SIG-M5 treated with dmso at 0.1 percent for 504 hours (cell line): ENCODE data around the gene PTGER2.

ENCODE experiments used
- DNase-seq: peaks from one replicate; lab custom pipeline; 2025; ENCODE audit not compliant: unreplicated experiment; lab: John Stamatoyannopoulos, UW

PTGER2 gene

GRCh38 chr14:52313903-52314594 lies at the start of gene PTGER2:
TSS of gene PTGER2 (plus strand) at chr14:52314312. CDS start at chr14:52314549, 237 bp downstream.
- peak; percentile 82 for DNase-seq

- no peak for DNase-seq
Measured at GRCh38 chr14:52265253-52265652, 48.9 kb upstream of the PTGER2 start.

DNA sequence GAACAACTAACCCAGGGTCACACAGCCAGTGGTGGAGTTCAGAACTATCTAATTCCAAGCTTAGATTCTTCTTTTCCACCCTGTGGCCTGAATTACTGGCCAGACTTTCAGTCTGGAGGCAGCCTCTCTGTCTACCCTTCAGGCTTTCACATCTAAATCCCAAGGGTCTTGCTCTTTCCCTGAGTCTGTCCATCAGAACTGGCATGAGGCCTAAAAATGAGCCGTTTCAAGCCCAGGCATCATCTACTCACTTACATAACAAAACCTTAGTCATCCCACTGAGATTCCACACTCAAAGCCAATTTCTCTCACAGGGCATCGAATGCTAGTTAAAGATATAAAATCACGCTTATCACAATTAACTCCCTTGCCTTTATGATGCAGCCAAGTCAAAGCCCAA lies 47.9 kb upstream of the PTGER2 start:
- no peak for DNase-seq

DNA sequence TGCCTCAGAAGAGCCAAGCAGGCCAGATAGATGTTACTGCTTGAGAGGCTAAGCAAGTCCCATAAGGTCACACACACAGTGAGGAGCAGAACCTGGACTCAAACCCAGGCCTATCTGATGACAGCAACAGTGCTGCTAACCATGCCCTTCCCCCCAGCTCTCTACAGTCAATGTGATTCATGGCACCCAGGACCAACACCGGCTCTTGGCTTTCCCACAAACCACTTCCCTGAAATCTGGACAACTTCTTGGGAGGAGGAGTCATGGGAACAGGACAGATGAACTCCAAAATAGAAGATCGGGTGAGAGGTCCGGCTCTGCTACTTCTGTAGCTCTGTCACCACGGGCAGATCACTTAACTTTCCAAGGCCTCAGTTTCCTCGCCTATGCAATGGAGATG lies 47.3 kb upstream of the PTGER2 start:
- no peak for DNase-seq

DNA sequence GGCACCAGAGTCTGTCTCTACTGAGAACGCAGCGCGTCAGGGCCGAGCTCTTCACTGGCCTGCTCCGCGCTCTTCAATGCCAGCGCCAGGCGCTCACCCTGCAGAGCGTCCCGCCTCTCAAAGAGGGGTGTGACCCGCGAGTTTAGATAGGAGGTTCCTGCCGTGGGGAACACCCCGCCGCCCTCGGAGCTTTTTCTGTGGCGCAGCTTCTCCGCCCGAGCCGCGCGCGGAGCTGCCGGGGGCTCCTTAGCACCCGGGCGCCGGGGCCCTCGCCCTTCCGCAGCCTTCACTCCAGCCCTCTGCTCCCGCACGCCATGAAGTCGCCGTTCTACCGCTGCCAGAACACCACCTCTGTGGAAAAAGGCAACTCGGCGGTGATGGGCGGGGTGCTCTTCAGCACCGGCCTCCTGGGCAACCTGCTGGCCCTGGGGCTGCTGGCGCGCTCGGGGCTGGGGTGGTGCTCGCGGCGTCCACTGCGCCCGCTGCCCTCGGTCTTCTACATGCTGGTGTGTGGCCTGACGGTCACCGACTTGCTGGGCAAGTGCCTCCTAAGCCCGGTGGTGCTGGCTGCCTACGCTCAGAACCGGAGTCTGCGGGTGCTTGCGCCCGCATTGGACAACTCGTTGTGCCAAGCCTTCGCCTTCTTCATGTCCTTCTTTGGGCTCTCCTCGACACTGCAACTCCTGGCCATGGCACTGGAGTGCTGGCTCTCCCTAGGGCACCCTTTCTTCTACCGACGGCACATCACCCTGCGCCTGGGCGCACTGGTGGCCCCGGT lies 46.4 kb upstream of the PTGER2 start, which contains the start of gene PTGDR:
PTGDR (plus strand) TSS at position 198 of the 778 bp plus-strand sequence; CDS start at position 315, 117 bp downstream.
- DNase-seq: no peak

DNA sequence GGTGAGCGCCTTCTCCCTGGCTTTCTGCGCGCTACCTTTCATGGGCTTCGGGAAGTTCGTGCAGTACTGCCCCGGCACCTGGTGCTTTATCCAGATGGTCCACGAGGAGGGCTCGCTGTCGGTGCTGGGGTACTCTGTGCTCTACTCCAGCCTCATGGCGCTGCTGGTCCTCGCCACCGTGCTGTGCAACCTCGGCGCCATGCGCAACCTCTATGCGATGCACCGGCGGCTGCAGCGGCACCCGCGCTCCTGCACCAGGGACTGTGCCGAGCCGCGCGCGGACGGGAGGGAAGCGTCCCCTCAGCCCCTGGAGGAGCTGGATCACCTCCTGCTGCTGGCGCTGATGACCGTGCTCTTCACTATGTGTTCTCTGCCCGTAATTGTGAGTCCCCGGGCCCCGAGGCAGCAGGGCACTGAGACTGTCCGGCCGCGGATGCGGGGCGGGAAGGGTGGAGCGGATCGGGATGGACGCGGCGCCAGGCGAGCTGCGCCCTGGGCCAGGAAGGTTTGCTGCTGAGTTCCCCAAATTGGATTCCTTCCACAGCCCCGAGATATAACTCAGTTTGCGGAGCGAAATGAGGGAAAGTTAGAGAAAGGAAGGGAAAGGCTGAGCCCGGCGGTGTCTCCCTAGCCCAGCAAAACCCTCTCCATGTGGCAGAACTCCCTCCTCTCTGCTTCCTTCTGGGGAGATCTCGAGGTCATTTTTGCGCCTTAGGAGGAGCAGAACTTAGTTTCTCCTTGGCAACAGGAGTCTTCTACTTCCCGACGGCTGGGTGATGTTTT lies 45.6 kb upstream of the PTGER2 start:
- DNase-seq: no peak

- no peak for DNase-seq
Measured at GRCh38 chr14:52269100-52269499, 45.0 kb upstream of the PTGER2 start.

GRCh38 chr14:52269982-52270381 lies 44.1 kb upstream of the PTGER2 start:
- DNase-seq: no peak

GRCh38 chr14:52271538-52271937 lies 42.6 kb upstream of the PTGER2 start:
- no peak for DNase-seq

DNA sequence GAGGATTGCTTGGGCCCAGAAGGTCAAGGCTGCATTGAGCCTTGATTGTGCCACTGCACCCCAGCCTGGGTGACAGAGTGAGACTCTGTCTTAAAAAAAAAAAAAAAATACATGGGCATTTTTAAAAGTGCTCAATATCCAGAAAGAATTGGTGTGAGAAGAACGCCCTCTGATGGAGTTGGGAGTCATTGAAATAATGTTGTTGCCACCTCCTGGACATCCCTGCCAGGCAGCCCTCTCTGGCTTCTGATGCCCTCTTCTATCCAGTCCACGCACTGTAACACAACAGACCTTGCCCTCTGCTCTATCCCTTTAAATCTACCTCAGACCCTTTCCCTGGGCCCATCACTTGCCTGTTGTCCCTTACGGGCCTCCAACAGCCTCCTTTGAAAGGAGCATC lies 41.7 kb upstream of the PTGER2 start:
- DNase-seq: peak; percentile 15

DNA sequence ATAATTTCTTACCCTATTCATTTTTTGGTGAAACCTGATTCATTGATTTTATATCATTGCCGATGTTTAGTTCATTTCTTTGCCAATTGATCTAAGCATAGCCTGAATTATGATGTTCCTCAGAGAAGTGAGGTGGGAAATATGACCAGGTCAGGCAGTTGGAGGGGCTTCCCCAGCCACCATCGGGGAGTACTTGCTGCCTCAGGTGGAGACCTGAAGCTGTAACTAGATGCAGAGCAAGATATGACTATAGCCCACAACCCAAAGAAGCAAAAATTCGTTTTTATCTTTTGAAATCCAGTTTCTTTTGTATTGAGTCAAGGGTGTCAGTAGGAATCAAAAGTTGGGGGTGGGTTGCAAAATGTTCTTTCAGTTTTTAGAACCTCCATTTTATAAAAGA lies 38.7 kb upstream of the PTGER2 start:
- no peak for DNase-seq

- no peak for DNase-seq
Measured at GRCh38 chr14:52277552-52277951, 36.6 kb upstream of the PTGER2 start.

GRCh38 chr14:52279408-52279807 lies 34.7 kb upstream of the PTGER2 start:
- peak; percentile 50 for DNase-seq

DNA sequence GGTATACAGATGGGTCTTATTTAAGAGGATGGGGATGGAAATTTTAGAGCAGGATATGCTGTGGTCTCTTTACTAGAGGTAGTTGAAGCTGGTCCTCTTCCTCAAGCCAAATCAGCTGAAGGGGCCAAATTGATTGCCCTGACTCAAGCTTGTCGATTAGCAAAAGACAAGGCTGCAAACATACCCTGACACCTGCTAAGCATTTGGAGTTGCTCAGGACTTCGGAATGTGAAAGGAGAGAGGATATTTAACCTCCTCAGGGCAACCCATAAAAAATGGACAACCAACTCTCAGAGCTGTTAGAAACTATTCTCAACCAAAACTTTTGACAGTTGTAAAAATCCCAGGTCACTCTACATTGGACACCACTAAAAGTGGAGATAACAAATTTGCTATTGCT lies 31.0 kb upstream of the PTGER2 start:
- no peak for DNase-seq

GRCh38 chr14:52286661-52287649 lies 27.2 kb upstream of the PTGER2 start:
- no peak for DNase-seq

GRCh38 chr14:52296378-52296777 lies 17.7 kb upstream of the PTGER2 start:
- no peak for DNase-seq

- DNase-seq: no peak
Measured at GRCh38 chr14:52298795-52299194, 15.3 kb upstream of the PTGER2 start.

GRCh38 chr14:52299692-52300278 lies 14.3 kb upstream of the PTGER2 start:
- peak; percentile 71 for DNase-seq

DNA sequence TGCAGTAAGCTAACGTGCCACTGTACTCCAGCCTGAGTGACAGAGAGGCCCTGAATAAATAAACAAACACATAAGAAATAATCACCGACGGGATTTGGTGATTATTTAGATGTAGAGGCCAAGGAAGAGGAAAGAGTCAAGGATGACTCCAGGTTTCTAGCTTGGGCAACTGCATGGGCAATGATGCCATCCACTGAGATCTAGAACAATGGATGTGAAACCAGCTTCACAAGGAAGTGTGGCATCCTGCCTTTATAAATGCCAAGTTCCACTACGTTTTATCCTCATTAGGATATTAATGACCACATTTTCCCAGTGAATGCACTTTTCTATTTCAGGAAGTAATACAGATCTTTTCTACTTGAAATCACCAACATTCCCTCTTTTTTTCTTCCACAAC lies 10.9 kb upstream of the PTGER2 start:
- no peak for DNase-seq
